ENCODE measurements around the gene ZNF443.
"Not testable (repeated sequence)": the region's sequence is repeated elsewhere in the genome, so short reads cannot be mapped to it uniquely, and the experiment has no call there.

Gene ZNF443

GRCh38 chr19:12440541-12441316 lies at the start of gene ZNF443:
TSS of gene ZNF443 (minus strand) at chr19:12441021. CDS start at chr19:12440914, 107 bp downstream.
- peak; percentile 98 for DNase-seq (ENCODE audit: low spot score)

DNA sequence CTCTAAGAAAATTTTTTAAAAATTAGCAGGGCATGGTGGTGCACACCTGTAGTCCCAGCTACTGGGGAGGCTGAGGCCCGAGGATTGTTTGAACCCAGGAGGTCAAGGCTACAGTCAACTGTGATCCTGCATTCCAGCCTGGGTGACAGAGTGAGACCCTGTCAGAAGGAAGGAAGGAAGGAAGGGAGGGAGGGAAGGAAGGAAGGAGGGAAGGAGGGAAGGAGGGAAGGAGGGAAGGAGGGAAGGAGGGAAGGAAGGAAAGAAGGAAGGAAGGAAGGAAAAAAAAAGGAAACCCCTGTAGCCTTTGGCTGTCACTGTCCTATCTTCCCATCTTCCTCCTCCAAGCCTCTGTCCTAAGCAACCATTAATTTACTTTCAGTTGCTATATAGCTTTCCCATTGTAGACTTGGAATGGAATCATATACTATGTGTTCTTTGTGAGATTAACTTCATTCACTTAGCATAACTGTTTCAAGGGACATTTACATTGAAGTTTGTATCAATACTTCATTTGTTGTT lies 45.5 kb upstream of the ZNF443 start:
- not testable (repeated sequence) for DNase-seq (ENCODE audit: low spot score)

DNA sequence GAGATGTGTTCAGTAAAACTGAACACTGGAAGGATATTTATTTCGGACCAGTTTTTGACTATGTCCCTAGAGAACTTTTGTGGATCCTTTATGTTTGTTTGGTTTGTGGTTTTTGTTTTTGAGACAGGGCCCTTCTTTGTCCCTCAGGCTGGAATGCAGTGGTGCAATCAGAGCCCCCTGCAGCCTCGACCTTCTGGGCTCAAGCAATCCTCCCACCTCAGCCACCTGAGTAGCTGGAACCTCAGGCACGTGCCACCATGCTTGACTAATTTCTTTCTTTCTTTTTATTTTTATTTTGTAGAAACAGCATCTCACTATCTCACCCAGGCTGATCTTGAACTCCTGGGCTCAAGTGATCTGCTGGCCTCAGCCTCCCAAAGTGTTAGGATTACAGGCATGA lies 44.8 kb upstream of the ZNF443 start:
- no peak for DNase-seq (ENCODE audit: low spot score)

GRCh38 chr19:12485052-12485416 lies 44.2 kb upstream of the ZNF443 start:
- no peak for DNase-seq (ENCODE audit: low spot score)

DNA sequence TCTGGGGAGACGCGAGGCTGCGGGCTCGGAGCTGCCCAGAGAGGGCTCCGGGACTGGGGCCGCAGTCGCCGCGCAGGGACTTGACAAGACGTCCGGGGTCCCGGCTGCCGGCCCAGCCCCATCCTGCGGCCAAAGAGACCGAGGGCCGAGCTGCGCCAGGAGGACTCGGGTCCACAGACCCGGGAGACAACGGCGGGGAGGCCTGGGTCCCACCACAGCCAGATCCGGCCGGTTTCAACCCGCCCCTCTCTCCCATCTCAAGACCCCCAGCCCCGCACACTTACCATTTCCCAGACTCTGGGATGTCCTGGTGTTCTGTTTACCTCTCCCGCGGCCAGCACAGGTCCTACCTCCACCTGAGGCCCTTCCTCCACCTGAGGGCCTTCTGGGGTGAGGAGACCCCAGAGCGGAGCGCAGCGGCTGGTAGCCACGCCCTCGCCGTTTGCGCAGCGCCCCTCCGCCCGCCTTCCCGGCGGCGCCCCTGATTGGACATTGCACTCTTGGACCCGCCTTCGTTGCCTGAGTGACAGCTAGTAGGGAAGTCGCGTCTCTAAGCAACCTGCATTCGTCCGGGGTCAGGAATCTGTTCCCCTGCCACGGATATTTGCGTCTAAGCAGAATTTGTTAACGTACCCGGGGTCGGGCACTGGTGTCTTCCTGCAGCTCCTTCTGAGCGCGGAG lies 43.7 kb upstream of the ZNF443 start, which contains the start of gene ZNF709:
ZNF709 (minus strand) TSS at position 446 of the 681 bp plus-strand sequence; CDS start at position 287, 159 bp downstream.
- DNase-seq (ENCODE audit: low spot score) = peak; percentile 87

GRCh38 chr19:12484011-12484370 lies 43.2 kb upstream of the ZNF443 start:
- DNase-seq (ENCODE audit: low spot score) = no peak

DNA sequence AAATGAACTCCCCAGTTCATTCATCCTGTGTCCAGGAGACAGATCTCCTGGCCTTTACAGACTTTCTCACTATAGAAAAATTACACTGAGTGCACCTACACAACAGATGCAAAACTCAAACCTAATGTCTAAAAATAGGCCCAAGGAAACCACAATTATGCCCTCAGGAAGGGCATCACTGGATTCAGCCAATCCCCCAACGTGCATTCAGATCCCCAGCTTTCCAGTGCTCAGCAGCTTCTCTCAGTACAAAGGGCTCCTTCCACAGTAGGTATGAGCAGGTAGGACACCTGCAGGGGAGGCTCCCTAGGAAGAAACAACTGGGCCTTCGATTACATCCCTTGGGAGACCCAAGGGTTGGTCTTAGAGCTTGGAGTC lies 41.7 kb upstream of the ZNF443 start:
- DNase-seq (ENCODE audit: low spot score) = no peak

DNA sequence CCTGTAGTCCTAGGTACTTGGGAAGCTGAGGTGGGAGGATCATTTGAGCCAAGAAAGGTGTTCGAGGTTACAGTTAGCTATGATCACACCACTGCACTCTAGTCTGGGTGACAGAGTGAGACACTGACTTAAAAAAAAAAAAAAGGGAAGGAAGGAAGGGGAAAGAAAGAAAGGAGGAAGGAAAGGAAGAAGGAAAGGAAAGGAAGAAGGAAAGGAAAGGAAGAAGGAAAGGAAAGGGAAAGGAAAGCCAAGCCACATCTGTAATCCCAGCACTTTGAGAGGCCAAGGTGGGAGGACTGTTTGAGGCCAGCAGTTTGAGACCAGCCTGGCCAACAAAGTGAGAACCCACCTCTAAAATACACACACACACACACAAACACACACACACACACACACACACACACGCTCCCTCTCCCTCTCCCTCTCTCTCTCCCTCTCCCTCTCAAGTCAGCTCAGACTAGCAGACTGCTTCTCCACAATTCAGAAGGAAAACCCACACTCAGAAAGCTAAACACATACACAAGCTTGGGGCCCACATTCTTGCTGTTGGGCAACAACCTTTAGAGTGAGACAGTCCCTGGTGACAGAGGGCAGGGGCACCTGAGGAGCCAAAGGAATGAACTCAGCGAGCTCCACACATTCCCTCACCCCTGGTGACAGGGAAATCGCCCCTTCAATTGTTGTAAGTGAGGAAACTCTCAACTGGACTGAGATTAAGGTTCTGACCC lies 41.1 kb upstream of the ZNF443 start:
- no peak for DNase-seq (ENCODE audit: low spot score)

DNA sequence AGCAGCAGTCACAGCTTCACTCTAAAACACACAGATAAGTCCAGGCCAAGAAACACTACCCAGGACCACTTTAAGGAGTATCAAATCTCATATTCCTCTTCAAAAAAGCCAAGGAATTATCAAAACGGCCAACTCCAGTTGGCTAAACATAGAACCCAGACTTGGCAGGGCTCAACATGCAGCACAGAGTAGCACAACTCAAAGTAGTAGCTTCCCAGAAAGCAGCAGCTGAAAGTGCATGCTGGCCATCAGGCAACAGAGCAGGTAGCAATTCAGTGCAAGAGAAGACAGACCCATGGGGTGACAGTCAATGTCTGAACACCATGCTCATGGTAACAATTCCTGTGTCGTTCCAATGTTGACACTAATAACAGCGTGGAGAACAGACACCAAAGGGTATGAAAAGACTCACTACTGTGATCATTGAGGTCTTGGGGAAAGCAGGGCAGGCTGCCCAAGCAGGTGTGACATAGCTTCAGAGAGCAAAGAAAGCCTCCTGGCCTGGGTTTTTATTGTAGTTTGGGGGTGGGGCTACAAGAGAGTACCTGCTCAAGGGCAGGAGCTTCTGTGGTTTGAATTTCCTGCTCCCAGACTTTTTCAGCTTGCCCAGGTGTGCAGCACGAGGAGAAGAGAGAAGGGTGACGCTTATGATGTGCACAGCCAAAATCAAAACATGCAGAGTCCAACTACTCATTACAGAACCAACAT lies 37.6 kb upstream of the ZNF443 start:
- DNase-seq (ENCODE audit: low spot score) = no peak

DNA sequence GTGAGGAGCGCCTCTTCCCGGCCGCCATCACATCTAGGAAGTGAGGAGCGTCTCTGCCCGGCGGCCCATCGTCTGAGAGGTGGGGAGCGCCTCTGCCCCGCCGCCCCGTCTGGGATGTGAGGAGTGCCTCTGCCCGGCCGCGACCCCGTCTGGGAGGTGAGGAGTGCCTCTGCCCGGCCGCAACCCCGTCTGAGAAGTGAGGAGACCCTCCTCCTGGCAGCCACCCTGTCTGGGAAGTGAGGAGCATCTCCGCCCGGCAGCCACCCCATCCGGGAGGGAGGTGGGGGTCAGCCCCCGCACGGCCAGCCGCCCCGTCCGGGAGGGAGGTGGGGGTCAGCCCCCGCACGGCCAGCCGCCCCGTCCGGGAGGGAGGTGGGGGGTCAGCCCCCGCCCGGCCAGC lies 26.8 kb upstream of the ZNF443 start:
- not testable (repeated sequence) for DNase-seq (ENCODE audit: low spot score)

- no peak for DNase-seq (ENCODE audit: low spot score)
Measured at GRCh38 chr19:12465211-12465610, 24.4 kb upstream of the ZNF443 start.

GRCh38 chr19:12464769-12465168 lies 23.9 kb upstream of the ZNF443 start:
- DNase-seq (ENCODE audit: low spot score) = no peak

DNA sequence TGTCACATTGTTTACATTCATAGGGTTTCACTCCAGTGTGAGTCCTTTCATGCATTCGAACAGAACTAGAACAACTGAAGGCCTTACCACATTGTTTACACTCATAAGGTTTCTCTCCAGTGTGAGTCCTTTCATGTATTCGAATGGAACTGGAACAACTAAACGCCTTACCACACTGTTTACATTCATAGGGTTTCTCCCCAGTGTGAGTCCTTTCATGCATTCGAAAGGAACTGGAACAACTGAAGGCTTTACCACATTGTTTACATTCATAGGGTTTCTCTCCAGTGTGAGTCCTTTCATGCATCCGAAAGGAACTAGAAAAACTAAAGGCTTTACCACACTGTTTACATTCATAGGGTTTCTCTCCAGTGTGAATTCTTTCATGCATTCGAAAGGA lies 23.3 kb upstream of the ZNF443 start:
- DNase-seq (ENCODE audit: low spot score) = not testable (repeated sequence)

DNA sequence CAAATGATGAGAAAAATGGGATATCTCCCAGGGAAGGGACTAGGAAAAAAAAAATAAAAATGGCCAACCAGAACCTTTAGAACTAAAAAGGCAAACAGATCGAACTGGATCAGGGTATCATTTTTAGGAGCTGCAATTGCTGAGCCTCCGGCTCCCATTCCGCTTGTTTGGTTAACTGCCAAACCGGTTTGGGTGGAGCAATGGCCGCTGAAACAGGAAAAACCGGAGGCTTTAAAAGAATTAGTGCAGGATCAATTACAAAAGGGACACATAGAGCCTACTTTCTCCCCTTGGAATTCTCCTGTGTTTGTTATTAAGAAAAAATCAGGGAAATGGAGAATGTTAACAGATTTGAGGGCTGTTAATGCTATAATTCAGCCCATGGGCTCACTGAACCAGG lies 12.7 kb upstream of the ZNF443 start:
- DNase-seq (ENCODE audit: low spot score) = no peak

GRCh38 chr19:12450844-12451243 lies 10.0 kb upstream of the ZNF443 start:
- no peak for DNase-seq (ENCODE audit: low spot score)

GRCh38 chr19:12448808-12449207 lies 8.0 kb upstream of the ZNF443 start:
- DNase-seq (ENCODE audit: low spot score) = no peak

GRCh38 chr19:12439686-12440540 lies 908 bp downstream of the ZNF443 start:
- peak; percentile 27 for DNase-seq (ENCODE audit: low spot score)

DNA sequence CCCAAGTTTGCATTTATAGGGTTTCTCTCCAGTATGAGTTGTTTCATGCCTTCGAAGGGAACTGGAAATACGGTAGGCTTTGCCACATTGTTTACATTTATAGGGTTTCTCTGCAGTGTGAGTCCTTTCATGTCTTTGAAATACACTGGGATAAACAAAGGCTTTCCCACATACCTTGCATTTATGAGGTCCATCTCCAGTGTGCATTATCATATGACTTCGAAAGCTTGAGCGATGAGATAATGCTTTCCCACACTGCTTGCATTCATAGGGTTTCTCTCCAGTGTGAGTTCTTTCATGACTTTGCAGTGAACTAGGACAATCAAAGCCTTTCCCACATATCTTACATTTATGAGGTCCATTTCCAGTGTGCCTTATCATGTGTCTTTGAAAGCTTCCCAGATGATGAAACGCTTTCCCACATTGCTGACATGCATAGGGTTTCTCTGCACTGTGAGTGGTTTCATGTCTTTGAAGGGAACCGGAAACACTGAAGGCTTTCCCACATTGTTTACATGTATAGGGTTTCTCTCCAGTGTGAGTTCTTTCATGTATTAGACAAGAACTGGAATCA lies 10.0 kb downstream of the ZNF443 start:
- not testable (repeated sequence) for DNase-seq (ENCODE audit: low spot score)

DNA sequence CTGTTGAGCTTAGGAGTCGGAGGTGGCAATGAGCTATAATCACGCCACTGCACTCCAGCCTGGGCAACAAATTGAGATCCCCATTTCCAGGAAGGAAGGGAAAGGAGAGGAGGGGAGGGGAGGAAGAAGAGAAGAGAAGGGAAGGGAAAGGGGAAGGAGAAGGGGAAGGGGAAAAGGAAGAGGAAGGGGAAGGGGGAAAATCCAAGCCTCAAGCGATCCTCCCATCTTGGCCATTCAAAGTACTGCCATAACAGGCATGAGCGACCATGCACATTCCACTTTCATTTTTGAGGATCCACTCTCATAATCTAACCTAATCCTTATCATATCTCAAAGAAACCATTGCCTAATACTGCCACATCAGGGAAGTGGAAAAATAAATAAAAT lies 14.9 kb downstream of the ZNF443 start:
- no peak for DNase-seq (ENCODE audit: low spot score)

- no peak for DNase-seq (ENCODE audit: low spot score)
Measured at GRCh38 chr19:12425236-12425887, 15.5 kb downstream of the ZNF443 start.

Data from activated CD4-positive, alpha-beta T cell treated with anti-CD3 and anti-CD28 coated beads, Interleukin-2, Interleukin-4, amounts not matched to agents 100 ng/mL and 50 ng/mL, durations not matched to agents 16 hours and 8 hours (primary cell).